Hematopoietic multipotent progenitor cell treated with erythropoietin and hydrocortisone succinate and interleukin-3 and kit ligand, for 4 days (in vitro differentiated cells): Measurements from ENCODE around the gene KCNG3.

Experiments used
- DNase-seq: peaks from one replicate; pipeline ENCODE4 v3.0.0-alpha.2; 2015

KCNG3 gene, protein sequence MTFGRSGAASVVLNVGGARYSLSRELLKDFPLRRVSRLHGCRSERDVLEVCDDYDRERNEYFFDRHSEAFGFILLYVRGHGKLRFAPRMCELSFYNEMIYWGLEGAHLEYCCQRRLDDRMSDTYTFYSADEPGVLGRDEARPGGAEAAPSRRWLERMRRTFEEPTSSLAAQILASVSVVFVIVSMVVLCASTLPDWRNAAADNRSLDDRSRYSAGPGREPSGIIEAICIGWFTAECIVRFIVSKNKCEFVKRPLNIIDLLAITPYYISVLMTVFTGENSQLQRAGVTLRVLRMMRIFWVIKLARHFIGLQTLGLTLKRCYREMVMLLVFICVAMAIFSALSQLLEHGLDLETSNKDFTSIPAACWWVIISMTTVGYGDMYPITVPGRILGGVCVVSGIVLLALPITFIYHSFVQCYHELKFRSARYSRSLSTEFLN

DNA sequence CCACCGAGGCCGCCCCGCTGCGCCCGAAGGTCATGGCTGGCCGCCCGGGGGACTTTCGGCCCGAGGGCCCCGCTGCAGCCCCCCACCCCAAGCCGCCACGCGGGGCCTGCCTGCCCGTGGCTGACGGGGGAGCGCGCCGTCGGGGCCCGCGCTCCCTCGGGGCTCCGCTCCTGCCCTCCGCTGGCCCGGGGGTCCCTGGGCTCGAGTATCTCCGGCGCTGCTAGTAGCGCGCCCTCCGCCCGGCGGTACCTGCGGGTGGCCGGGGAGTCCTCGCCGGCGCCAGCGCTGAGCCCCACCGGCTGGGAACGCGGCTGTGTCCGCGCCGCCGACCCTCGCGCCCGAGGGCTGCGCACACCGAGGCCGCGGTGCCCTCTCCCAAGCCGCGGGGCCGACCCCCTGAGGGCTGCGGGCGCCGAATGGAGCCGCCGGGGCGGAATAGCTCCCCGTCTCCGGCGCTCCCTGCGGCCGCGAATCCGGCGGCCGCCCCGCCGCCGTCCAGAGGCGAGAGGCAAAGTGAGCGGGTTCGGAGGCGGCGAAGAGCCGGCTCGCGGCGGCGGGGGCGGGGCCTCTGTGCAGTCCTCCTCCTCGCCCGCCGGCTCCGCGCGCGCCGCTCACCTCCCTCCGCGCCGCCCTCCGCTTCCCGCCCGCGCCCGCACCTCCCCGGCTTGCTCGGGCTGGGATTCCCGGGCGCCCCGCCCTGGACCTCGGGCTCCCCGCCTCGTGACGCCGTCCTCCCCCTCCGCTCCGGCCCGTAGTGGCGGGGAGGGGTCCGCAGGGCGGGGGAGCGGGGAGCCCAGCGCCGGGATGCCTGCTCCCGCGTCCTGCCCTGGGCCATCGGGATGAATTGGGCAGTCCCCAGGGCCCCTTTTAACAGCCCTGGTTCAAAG is at the start of gene KCNG3:
KCNG3 (minus strand) TSS at position 515 of the 887 bp plus-strand sequence; CDS start at position 34, 481 bp downstream.
- DNase-seq = peak; percentile 65

DNA sequence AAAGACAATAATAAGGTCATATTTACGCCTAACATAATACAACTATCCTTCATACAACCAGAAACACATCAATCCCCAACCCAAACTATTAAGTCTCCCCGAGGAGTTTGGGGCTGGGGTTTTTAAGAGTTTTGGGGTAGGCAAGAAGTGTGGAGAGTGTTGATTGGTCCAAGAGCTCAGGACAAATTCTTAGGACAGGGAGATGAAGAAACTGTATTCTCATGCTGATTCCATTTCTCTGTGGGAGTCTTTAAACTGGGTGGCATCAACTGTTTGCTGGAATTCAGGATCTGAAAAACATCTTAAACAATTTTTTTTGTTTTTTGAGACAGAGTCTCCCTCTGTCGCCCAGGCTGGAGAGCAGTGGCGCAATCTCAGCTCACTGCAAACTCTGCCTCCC is 49.1 kb upstream of the KCNG3 start:
- DNase-seq = no peak

DNA sequence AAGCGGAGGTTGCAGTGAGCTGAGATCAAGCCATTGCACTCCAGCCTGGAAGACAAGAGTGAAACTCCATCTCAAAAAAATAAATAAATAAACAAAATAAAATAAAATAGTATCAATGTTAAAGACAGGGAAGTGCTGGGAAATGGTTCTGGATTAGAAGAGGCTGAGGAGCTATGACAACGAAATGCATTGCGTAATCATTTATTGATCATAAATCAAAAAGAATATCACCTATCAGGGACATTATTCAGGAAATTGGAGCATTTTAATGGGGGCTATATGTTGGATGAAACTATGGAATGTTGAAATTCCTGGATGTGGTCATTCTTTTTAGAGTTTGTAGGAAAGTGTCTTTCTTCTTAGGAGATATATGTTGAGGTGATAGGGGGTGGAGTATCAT is 43.7 kb upstream of the KCNG3 start:
- no peak for DNase-seq

DNA sequence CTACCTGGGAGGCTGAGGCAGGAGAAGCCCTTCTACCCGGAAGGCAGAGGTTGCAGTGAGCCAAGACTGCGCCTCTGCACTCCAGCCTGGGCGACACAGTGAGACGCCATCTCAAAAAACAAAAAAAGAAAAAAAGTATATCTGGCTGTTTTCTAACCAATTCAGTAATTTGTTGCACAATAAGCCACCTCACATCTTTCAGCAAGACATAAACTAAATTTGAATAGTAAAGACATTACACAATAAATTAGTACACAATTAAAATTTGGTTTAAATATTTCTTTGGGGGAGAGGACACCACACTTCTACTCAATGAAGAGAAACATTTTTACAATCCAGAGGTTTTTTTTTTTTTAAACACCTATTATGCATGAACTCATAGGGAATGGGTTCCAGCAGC is 38.6 kb upstream of the KCNG3 start:
- no peak for DNase-seq

DNA sequence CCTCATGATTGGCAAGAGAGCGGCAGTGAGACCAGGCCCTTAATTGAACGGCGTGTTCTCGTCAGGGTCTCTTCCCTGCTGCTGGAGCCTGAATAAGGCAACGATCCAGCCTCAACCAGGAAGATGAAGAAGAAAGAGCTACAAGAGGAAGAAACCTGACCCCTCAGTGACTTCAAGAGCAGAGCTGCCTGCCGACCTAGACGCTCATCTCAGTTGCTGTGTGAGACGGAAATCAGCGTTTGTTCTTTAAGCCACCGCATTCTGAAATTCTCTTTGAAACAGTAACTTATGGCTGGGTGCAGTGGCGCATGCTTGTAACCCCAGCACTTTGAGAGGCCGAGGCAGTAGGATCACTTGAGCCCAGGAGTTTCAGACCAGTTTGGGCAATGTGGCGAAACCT is 29.6 kb upstream of the KCNG3 start:
- no peak for DNase-seq

DNA sequence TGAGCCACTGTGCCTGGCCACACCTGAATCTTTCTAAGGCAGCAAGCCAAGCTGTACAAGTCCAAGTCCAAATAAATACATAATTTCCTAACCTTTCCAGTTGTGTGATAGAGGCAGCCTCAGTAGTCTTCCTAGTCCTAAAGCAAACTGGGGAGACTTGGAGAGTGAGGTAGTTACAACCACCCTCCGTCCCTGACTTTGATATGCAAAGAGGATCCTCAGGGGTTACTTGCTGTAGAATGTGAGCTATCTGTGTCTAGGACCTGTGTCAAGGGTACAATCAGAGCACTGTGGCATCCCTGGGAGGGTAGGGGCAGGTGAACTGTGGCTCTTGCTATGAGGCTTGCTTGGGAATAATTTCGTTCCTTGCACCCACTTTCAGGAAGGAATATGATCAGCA is 28.3 kb upstream of the KCNG3 start:
- DNase-seq = no peak

DNA sequence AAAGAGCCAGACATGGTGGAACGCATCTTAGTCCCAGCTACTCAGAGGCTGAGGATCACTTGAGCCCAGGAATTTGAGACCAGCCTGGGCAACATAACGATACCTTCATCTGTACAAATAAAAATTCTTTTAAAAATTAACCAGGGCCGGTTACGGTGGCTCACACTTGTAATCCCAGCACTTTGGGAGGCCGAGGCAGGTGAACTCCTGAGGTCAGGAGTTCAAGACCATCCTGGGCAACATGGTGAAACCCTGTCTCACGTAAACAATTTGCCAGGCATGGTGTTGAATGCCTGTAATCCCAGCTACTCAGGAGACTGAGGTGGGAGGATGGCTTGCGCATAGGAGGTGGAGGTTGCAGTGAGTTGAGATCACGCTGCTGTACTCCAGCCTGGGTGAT is 25.8 kb upstream of the KCNG3 start:
- no peak for DNase-seq

DNA sequence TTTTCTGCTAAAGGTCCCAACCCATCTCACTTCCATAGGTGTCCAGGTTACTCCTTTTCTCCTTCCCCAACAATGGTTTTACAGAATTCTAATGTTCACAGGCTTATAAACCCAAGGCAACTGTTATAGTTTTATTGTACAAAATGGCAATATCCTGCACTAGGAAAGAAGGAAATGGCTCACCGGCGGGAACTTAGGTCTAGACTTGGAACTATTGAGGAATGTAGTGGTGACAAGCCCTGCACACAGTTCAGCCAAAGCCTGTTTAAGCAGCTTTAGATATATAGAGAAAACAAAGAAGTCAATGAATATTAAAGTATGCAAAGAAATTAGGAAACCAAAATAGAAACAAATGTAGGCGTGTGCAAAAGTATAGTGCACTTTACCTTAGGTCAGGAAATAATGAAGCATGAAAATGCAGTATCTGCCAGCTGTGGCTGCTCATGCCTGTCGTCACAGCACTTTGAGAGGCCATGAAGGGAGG is 22.7 kb upstream of the KCNG3 start:
- no peak for DNase-seq

DNA sequence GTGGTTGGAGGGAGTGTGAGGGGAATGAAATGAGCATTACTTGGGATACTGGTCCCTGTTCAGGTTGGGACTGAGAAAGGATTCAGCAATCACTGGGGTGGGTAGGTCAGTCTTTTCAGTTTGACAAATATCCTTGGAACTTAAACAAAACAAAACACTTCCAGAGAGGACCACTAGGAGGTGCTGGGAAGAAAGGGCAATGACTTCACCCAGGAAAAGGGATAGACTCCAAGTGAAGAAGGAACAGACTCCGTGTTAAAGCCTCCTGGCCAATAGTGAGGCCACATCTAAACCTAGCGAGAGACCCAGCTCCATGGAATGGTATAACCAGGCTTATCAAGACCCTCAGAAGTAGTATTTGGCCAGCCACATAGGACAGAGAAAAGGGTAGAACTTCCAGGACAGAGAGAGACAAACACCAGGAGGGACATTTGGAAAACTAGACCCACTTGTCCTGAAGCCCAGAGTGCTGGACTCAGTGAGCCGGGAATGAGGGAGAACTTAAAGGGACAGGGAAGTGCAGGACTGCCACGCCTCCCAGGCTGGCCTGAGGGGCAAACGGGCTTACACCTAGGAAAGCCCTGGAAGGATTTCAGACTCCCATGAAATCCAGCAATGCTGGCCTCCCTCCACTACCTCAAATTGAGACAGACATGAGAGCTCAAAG is 19.6 kb upstream of the KCNG3 start:
- DNase-seq = peak; percentile 65

DNA sequence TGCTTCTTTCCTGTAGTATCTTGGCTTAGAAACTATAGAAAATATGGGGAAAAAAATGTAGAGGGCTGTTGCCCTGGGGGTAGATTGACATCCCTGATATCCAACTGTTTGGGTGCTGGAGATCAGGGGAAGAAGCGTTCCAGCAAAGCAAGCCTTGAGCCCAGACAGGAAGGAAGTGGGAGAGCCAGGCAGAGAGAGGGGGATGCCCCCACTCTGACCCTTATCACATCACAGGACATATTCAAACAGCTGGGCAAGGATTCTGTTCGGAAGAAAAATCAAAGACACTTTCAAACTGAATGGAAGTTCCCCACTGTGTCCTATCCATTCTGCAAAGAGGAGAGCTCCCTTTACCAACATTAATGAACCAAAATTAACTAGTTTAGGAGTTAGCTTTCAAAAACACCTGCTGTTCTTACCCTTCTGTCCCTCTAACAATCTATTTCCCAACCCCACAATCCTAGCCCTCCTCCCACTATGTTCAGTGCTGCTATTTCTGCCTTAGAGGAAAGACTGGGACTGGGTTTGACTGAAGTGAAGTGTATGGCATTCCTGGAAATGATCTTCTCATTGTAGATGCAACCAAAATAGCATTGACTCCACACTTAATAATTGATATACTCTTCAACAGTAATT is 16.9 kb upstream of the KCNG3 start:
- DNase-seq = peak; percentile 26

DNA sequence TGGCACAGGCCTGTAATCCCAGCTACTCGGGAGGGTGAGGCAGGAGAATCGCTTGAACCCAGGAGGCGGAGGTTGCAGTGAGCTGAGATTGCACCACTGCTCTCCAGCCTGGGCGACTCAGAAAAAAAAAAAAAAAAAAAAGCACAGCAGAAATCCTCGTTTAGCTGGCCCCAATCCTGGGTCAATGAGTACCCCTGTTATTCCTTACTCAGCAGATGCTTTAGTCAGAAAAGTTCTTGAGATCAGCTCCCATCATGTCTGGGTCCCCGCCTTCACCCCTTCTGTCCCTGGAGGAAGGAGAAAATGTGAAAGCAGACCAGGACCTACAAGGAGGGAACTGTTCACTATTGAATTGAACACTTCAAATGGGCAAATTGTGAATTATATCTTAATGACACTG is 16.4 kb upstream of the KCNG3 start:
- no peak for DNase-seq

DNA sequence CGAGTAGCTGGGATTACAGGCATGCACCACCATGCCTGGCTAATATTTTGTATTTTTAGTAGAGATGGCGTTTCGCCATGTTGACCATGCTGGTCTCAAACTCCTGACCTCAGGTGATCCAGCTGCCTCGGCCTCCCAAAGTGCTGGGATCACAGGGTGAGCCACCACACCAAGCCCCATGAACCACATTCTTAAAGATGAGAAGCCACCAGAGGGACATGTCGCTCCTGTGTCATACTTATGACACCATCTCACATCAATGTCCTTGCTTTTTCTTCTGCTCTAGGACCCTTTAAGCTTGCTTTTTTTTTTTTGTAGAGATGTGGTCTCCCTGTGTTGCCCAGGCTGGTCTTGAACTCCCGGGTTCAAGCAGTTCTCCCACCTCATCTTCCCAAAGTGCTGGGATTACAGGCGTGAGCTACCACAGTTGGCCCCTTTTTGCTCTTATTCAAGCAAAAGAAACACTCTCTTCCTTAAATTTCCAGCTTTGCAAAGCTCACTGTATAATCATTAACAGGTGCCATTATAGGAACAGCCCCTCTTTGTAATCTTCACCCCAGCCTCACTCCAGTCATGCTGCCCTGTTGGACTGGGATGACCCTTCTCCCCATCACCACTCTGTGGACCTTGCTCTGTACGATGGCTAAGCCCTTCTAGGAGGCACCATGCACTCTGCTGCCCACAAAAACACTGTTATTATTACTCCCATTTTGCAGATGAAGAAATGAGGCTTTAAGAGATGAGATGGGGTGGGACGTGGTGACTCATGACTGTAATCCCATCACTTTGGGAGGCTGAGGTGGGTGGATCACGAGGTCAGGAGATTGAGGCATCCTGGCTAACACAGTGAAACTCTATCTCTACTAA is 10.8 kb upstream of the KCNG3 start:
- DNase-seq = no peak

DNA sequence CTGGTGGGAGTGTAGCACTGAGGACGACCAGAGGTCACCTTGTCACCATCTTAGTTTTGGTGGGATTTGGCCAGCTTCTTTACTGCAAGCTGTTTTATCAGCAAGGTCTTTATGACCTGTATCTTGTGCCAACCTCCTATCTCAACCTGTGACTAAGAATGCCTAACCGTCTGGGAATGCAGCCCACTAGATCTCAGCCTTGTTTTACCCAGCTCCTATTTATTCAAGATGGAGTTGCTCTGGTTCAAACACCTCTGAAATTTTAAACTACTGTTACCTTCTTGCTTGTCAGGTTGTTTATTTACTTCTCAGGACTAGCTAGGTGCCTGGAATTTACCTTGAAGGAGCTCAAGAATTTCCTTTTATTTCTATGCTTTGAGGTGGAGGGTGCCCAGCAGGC is 9.5 kb upstream of the KCNG3 start:
- no peak for DNase-seq

DNA sequence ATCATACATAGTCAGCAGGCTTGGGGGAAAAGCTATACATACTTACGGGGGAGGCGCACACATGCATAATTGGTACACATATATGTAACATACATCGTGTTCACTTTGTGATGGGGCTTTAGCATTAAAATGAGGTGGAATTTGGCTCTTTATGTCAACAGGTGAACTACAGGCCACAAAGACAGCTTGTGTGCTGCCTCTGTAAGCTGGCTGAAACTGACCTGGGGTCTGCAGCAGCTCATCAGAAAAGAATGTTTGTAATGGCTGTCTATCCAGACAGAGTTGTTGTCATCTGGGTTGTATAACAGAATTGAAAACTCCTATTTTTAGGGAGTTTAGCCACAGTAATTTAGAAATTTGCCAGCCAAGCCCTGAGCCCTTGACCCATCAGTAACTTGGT is 4.7 kb upstream of the KCNG3 start:
- no peak for DNase-seq

DNA sequence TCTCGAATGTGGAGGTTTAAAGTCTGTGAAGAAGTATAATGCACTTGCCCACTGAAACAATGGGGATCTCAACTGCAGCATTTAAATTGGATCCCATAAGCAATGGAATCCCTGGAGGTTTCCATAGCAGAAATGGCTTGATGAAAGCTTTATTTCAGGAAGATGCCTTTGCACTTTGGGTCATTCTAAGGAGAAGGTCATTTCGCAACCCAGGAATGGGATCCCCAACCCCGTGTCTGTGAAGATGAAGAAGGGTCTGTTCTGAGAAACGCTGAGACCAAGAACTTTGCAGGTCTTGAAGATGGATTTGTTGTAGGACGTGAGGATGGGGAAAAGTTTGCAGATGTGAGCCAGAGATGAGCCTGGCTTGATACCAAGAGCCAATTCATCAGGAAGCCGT is 1.8 kb upstream of the KCNG3 start:
- DNase-seq = no peak

DNA sequence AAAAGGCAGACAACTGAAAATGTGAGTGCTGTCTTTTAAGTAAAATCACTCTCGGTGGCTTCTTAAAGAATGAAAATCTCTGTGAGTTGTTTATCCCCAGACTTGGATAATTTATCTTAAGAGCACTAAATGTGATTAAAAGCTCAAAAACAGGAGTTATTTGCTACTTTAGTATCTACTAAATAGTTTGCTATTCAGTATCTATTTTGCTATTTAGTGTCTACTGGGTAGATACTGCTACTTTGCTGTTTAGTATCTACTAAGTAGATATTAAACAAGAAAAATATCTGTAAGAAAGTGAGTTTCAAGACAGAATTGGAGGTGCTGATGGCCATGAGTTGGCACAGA is 1.4 kb upstream of the KCNG3 start:
- no peak for DNase-seq

DNA sequence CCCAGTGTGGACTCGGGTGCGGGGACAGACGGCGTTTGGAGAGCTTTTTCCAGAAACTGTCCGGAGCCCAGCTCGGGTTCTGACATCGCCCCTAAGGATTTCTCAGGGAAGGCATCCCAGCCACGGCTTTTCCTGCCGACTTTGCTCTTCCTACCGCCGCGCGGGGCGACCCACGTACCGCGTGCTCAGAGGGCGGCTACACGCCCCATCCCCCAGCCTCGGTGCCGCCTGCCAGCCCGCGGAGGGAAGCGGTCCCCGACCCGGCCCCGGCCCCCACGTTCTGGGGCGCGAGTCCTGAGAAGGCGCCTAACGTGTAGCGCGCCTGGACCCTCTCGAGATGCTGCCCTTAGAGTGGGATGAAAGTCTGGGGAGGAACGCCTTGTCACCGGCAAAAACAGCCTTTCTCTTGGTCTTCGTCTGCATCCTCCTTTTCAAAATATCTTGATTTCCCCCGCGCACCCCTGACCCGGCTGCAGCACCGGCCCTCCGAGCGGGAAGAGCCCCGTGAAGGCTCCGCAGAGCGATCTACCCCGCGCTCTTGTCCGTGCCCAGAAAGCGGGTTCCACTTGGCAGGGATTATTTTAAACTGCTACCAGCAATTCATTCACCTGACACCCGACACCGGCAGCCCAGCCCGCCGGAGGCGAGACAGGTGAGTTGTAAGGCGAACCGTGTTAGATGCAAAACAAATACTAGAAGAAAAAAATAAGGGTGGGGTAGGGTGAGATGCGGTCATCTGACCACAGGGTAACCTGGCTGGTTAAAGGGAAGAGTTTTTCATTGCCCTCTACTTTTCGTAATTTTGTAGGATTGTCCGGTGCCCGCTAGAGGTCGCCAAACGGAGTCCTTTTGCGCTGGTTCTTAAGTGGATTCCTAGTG is 812 bp upstream of the KCNG3 start:
- peak; percentile 83 for DNase-seq

DNA sequence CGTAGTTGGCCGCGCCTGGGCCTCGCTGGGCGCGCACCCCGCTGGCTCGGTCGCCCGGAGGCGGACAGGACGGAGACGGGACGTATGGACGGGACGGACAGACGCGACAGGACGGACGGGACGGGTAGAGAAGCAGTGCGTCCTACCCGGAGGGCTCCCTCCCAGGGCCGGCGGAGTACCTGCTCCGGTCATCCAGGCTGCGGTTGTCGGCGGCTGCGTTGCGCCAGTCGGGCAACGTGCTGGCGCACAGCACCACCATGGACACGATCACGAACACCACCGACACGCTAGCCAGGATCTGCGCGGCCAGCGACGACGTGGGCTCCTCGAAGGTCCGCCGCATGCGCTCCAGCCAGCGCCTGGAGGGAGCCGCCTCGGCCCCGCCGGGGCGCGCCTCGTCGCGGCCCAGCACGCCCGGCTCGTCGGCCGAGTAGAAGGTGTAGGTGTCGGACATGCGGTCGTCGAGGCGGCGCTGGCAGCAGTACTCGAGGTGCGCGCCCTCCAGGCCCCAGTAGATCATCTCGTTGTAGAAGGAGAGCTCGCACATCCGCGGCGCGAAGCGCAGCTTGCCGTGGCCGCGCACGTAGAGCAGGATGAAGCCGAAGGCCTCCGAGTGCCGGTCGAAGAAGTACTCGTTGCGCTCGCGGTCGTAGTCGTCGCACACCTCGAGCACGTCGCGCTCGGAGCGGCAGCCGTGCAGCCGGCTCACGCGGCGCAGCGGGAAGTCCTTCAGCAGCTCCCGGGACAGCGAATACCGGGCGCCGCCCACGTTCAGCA is 903 bp downstream of the KCNG3 start:
- DNase-seq = peak; percentile 44

DNA sequence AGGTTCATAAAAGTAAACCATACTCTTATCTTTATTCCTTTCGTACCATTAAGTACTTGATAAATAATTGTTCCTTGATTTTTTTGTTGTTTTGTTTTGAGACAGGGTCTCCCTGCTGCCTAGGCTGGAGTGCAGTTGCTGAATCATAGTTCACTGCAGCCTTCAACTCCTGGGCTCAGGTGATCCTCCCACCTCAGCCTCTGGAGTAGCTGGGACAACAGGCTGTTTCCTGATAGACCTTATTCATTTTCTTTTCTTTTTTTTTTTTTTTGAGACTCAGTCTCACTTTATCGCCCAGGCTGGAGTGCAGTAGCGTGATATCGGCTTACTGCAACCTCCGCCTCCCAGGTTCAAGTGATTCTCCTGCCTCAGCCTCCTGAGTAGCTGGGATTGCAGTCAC is 5.5 kb downstream of the KCNG3 start:
- no peak for DNase-seq
